ENCODE measurements around the gene TRMT61B.

DNA sequence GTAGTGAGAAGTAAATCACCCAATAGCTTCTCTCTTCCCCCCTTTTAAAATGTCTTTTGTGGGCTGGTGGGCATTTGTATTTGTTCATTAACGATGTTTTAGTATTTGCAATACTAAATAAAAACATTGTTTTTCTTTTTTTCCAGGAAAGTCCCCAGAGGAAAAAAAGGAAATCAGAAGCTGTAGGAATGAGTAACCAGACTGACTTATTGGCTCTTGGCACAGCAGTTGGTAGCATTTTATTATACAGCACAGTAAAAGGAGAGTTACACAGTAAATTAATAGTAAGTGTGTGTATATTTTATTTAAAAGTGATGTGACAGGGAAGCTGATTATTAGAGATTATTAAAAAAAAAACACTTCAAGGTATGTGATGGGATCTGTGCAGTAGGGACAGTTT lies 31.7 kb upstream of the TRMT61B start:
- no peak for TF ChIP-seq U2AF1 (optimal IDR thresholded peaks at IDR 0.05; ENCODE audit: low read depth, low read length)
- no peak for TF ChIP-seq ETV6 (IDR thresholded peaks at IDR 0.05; ENCODE audit: borderline replicate concordance in 1 of 2, low read depth in 2 of 2, low read length in 1 of 2)
- TF ChIP-seq ETV6 (CRISPR knock-in tag; IDR thresholded peaks at IDR 0.05; ENCODE audit: borderline replicate concordance), result no peak
- TF ChIP-seq, protein P1, sequence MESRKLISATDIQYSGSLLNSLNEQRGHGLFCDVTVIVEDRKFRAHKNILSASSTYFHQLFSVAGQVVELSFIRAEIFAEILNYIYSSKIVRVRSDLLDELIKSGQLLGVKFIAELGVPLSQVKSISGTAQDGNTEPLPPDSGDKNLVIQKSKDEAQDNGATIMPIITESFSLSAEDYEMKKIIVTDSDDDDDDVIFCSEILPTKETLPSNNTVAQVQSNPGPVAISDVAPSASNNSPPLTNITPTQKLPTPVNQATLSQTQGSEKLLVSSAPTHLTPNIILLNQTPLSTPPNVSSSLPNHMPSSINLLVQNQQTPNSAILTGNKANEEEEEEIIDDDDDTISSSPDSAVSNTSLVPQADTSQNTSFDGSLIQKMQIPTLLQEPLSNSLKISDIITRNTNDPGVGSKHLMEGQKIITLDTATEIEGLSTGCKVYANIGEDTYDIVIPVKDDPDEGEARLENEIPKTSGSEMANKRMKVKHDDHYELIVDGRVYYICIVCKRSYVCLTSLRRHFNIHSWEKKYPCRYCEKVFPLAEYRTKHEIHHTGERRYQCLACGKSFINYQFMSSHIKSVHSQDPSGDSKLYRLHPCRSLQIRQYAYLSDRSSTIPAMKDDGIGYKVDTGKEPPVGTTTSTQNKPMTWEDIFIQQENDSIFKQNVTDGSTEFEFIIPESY (CRISPR knock-in tag; IDR thresholded peaks at IDR 0.05), result no peak
- TF ChIP-seq REST (IDR thresholded peaks at IDR 0.05; ENCODE audit: borderline replicate concordance), result no peak
- TF ChIP-seq REST (CRISPR knock-in tag; IDR thresholded peaks at IDR 0.05; ENCODE audit: low read depth), result no peak
- TF ChIP-seq SIN3A (IDR thresholded peaks at IDR 0.05; ENCODE audit: borderline replicate concordance in 2 of 2, control insufficient read depth in 1 of 2, low read depth in 2 of 2, low read length in 2 of 2), result no peak
- TF ChIP-seq POLR2A (conservative IDR thresholded peaks at IDR 0.05), result no peak
- TF ChIP-seq EP300 (IDR thresholded peaks at IDR 0.05; ENCODE audit: low read length), result no peak
- TF ChIP-seq STAG1 (CRISPR knock-in tag; IDR thresholded peaks at IDR 0.05; ENCODE audit: borderline replicate concordance), result no peak
- TF ChIP-seq ZNF124 (CRISPR knock-in tag; IDR thresholded peaks at IDR 0.05), result no peak
- no peak for TF ChIP-seq MYC (IDR thresholded peaks at IDR 0.05; ENCODE audit: low read depth, low read length)
- TF ChIP-seq MYC (CRISPR knock-in tag; IDR thresholded peaks at IDR 0.05; ENCODE audit: borderline replicate concordance, low read depth), result no peak
- no peak for TF ChIP-seq KLF13 (tag; IDR thresholded peaks at IDR 0.05; ENCODE audit: borderline replicate concordance, low read depth)
- TF ChIP-seq ATF1 (CRISPR knock-in tag; IDR thresholded peaks at IDR 0.05), result no peak
- no peak for TF ChIP-seq ATF1 (tag; IDR thresholded peaks at IDR 0.05)
- TF ChIP-seq, protein P2, sequence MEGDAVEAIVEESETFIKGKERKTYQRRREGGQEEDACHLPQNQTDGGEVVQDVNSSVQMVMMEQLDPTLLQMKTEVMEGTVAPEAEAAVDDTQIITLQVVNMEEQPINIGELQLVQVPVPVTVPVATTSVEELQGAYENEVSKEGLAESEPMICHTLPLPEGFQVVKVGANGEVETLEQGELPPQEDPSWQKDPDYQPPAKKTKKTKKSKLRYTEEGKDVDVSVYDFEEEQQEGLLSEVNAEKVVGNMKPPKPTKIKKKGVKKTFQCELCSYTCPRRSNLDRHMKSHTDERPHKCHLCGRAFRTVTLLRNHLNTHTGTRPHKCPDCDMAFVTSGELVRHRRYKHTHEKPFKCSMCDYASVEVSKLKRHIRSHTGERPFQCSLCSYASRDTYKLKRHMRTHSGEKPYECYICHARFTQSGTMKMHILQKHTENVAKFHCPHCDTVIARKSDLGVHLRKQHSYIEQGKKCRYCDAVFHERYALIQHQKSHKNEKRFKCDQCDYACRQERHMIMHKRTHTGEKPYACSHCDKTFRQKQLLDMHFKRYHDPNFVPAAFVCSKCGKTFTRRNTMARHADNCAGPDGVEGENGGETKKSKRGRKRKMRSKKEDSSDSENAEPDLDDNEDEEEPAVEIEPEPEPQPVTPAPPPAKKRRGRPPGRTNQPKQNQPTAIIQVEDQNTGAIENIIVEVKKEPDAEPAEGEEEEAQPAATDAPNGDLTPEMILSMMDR (IDR thresholded peaks at IDR 0.05 in 2 of 3, conservative IDR thresholded peaks at IDR 0.05 in 1 of 3; ENCODE audit: insufficient read depth in 2 of 3, low read depth in 1 of 3, low read length in 3 of 3), result no peak
